NCI-H1694 treated with DMSO at 0.1 percent for 48 hours (cell line): ENCODE data around the gene ELAVL3.
A peak's percentile ranks its signal among the peaks of the same experiment; 100 is the strongest.

Experiments used
- DNase-seq: peaks from one replicate; lab custom pipeline; 2025; lab: John Stamatoyannopoulos, UW

ELAVL3 gene

GRCh38 chr19:11480715-11481533 is at the start of gene ELAVL3:
TSS of gene ELAVL3 (minus strand) at chr19:11481046. CDS start at chr19:11480608, 438 bp downstream.
- DNase-seq = peak; percentile 7

GRCh38 chr19:11530432-11530831 is 49.6 kb upstream of the ELAVL3 start:
- peak; percentile 81 for DNase-seq

GRCh38 chr19:11528551-11529341 is 47.9 kb upstream of the ELAVL3 start, which contains the start of gene ECSIT:
TSS of gene ECSIT (minus strand) at chr19:11529134. CDS start at chr19:11519170, 9,964 bp downstream.
- peak; percentile 92 for DNase-seq

GRCh38 chr19:11519138-11519537 is 38.3 kb upstream of the ELAVL3 start:
- no peak for DNase-seq

GRCh38 chr19:11513946-11514345 is 33.1 kb upstream of the ELAVL3 start:
- DNase-seq = no peak

GRCh38 chr19:11510444-11510843 is 29.6 kb upstream of the ELAVL3 start:
- DNase-seq = no peak

GRCh38 chr19:11507370-11508078 is 26.7 kb upstream of the ELAVL3 start:
- DNase-seq = no peak

GRCh38 chr19:11506967-11507366 is 26.1 kb upstream of the ELAVL3 start:
- no peak for DNase-seq

- no peak for DNase-seq
Observed at GRCh38 chr19:11506101-11506555, 25.3 kb upstream of the ELAVL3 start.

- DNase-seq = peak; percentile 87
Observed at GRCh38 chr19:11505504-11506100, 24.8 kb upstream of the ELAVL3 start, which contains the start of gene ZNF653. TSS of gene ZNF653 (minus strand) at chr19:11505839. CDS start at chr19:11505786, 53 bp downstream.

- peak; percentile 80 for DNase-seq
Observed at GRCh38 chr19:11505032-11505503, 24.2 kb upstream of the ELAVL3 start.

- no peak for DNase-seq
Observed at GRCh38 chr19:11504502-11505031, 23.7 kb upstream of the ELAVL3 start.

GRCh38 chr19:11499890-11500420 is 19.1 kb upstream of the ELAVL3 start:
- no peak for DNase-seq

- no peak for DNase-seq
Observed at GRCh38 chr19:11499220-11499726, 18.4 kb upstream of the ELAVL3 start.

GRCh38 chr19:11496391-11497163 is 15.7 kb upstream of the ELAVL3 start:
- peak; percentile 19 for DNase-seq

- DNase-seq = no peak
Observed at GRCh38 chr19:11495885-11496284, 15.0 kb upstream of the ELAVL3 start.

GRCh38 chr19:11495481-11495880 is 14.6 kb upstream of the ELAVL3 start:
- DNase-seq = peak; percentile 34

- DNase-seq = peak; percentile 28
Observed at GRCh38 chr19:11494634-11495285, 13.9 kb upstream of the ELAVL3 start.

- DNase-seq = no peak
Observed at GRCh38 chr19:11489378-11489777, 8.5 kb upstream of the ELAVL3 start.
